ENCODE data around the gene RBKS. TPM values are rescaled to one million over a fixed set of nuclear protein-coding genes. Genes with fewer than 3 reads are reported as not detected.
A peak's percentile ranks its signal among the peaks of the same experiment; 100 is the strongest.

RBKS gene
- total and polyA plus RNA-seq, 2 of the 13 experiments (the other 11 are each of a cell fraction or from before 2014, with no cell fraction given): 7.7 to 8.3 TPM

DNA sequence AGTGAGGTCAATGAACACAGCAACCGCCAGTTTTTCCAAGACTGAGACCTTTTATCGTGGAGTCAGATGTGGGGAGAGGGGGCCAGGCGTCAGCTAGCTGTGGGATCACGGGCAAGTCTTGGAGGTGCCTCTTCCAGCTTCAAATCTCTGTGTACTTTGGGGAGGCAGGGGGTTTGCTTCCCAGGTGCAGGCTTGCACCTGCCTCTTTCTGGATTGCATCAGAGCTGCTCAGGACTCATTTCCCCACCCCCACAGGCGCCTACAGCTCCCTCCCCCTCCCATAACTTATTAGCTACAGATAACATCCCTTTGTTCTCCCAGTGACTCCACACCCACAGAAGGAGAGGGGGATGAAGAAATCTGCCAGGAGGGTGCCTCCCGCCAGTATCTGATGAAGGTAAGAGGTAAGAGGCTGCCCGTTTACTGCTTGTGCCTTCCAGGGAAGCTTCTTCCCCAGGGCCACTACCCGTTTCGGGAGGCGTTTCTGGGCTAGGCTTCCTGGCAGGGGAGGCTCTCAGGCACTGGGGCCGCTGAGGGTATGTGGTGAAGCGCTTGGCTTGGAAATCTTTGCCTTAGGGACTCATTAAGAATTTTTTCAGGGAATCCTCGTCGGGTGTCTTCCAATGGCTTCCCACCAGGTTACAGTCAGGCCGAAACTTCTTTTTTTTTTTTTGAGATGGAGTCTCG is 137.5 kb downstream of the RBKS start (continued):
- TF ChIP-seq KIAA2018 (CRISPR knock-in tag; IDR thresholded peaks at IDR 0.05; ENCODE audit: borderline replicate concordance) (no peak), ZKSCAN8 (CRISPR knock-in tag; IDR thresholded peaks at IDR 0.05; ENCODE audit: borderline replicate concordance) (peak; percentile 60; the same call in 1 of the 2 replicates), KDM6A (CRISPR knock-in tag; IDR thresholded peaks at IDR 0.05; ENCODE audit: low read depth) (no peak; the same call in 1 of the 2 replicates), ZNF75D (CRISPR knock-in tag; IDR thresholded peaks at IDR 0.05; ENCODE audit: borderline replicate concordance) (no peak), FOXK2 (IDR thresholded peaks at IDR 0.05) (no peak), PRDM4 (CRISPR knock-in tag; IDR thresholded peaks at IDR 0.05; ENCODE audit: borderline replicate concordance) (no peak), KAT8 (CRISPR knock-in tag; IDR thresholded peaks at IDR 0.05) (peak; percentile 76), ATAD3A (CRISPR knock-in tag; IDR thresholded peaks at IDR 0.05) (no peak), HOXA9 (CRISPR knock-in tag; IDR thresholded peaks at IDR 0.05; ENCODE audit: borderline replicate concordance) (no peak), CREM (IDR thresholded peaks at IDR 0.05) (peak; percentile 53), CREM (CRISPR knock-in tag; IDR thresholded peaks at IDR 0.05) (no peak), GMEB2 (CRISPR knock-in tag; IDR thresholded peaks at IDR 0.05; ENCODE audit: low read depth) (no peak), GATAD1 (CRISPR knock-in tag; IDR thresholded peaks at IDR 0.05) (no peak), ZNF121 (CRISPR knock-in tag; IDR thresholded peaks at IDR 0.05) (no peak; the same call in 1 of the 2 replicates)

Data from HepG2 (cell line).